Gastroesophageal sphincter (tissue), 3 donors: Measurements from ENCODE around the gene MEF2D.

Experiments used
- EP300 ChIP-seq: sonication (generic); formaldehyde crosslinking; IDR thresholded peaks from one replicate; pipeline ENCODE4 v1.6.1; 2017; ENCODE audit warnings: antibody characterized with exemption, mild to moderate bottlenecking
- POLR2A ChIP-seq, 2 donors: fragments of 450-650 bp; IDR thresholded peaks; one replicate each; pipeline ENCODE4 v1.6.1; 2017; ENCODE audit warnings: antibody characterized with exemption in 2 of 2, mild to moderate bottlenecking in 2 of 2, moderate library complexity in 1 of 2
- TF ChIP-seq, protein P1 (sequence below), 4 experiments: fragments of 200-600 bp in 2 of 4; fragments of 450-650 bp in 2 of 4; sonication (generic) in 1 of 4; IDR thresholded peaks; one replicate each; pipeline ENCODE4 v1.5.1; 2017 to 2019; ENCODE audit warnings: antibody characterized with exemption in 4 of 4, mild to moderate bottlenecking in 2 of 4, moderate library complexity in 2 of 4

DNA sequence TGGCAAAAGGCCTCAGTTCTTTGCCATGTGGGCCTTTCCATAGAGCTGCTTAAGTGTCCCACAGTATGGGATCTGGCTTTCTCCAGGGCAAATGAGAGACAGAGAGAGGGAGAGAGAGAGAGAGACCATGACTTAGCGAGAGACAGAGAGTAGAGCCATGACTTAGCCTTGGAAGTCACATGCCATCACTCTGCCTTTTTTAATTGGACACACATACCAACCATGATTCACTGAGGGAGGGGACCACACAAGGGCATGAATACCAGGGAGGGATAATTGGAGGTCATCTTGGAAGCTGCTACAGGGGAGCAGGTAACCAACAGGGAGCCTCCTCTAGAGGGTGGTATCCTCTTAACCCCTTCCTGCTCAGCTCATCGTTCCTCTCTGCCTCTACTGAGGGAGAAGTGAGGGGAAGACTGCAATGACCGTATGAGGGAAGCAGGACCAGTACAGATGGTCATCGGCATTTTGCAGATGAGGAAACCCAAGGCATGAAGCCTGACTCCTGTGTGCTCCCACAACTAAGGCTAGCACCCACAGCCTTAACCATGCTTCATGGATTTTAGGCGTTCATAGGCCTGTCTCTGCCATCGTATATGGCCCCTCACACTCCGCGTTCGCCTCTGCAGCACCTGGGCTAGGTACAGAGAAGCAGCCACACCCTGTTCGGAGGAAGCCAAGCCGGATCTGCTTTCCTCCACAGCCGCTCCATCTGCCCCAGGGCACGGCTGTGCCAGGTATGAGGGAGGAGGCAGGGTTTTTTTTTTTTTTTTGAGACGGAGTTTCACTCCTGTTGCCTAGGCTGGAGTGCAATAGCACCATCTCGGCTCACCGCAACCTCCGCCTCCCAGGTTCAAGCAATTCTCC lies 38.6 kb downstream of the MEF2D start:
- TF ChIP-seq, protein P1, sequence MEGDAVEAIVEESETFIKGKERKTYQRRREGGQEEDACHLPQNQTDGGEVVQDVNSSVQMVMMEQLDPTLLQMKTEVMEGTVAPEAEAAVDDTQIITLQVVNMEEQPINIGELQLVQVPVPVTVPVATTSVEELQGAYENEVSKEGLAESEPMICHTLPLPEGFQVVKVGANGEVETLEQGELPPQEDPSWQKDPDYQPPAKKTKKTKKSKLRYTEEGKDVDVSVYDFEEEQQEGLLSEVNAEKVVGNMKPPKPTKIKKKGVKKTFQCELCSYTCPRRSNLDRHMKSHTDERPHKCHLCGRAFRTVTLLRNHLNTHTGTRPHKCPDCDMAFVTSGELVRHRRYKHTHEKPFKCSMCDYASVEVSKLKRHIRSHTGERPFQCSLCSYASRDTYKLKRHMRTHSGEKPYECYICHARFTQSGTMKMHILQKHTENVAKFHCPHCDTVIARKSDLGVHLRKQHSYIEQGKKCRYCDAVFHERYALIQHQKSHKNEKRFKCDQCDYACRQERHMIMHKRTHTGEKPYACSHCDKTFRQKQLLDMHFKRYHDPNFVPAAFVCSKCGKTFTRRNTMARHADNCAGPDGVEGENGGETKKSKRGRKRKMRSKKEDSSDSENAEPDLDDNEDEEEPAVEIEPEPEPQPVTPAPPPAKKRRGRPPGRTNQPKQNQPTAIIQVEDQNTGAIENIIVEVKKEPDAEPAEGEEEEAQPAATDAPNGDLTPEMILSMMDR (IDR thresholded peaks at IDR 0.05), result no peak
- no peak for TF ChIP-seq EP300
- no peak for TF ChIP-seq POLR2A (IDR thresholded peaks at IDR 0.05)
